ENCODE data around the gene ROM1. TPM values are rescaled to one million over a fixed set of nuclear protein-coding genes. Genes with fewer than 3 reads are reported as not detected.
"Not testable (repeated sequence)": the region's sequence is repeated elsewhere in the genome, so short reads cannot be mapped to it uniquely, and the experiment has no call there.

Gene ROM1
- polyA plus RNA-seq (2012; ENCODE audit: missing spikeins) = 2.0 TPM

DNA sequence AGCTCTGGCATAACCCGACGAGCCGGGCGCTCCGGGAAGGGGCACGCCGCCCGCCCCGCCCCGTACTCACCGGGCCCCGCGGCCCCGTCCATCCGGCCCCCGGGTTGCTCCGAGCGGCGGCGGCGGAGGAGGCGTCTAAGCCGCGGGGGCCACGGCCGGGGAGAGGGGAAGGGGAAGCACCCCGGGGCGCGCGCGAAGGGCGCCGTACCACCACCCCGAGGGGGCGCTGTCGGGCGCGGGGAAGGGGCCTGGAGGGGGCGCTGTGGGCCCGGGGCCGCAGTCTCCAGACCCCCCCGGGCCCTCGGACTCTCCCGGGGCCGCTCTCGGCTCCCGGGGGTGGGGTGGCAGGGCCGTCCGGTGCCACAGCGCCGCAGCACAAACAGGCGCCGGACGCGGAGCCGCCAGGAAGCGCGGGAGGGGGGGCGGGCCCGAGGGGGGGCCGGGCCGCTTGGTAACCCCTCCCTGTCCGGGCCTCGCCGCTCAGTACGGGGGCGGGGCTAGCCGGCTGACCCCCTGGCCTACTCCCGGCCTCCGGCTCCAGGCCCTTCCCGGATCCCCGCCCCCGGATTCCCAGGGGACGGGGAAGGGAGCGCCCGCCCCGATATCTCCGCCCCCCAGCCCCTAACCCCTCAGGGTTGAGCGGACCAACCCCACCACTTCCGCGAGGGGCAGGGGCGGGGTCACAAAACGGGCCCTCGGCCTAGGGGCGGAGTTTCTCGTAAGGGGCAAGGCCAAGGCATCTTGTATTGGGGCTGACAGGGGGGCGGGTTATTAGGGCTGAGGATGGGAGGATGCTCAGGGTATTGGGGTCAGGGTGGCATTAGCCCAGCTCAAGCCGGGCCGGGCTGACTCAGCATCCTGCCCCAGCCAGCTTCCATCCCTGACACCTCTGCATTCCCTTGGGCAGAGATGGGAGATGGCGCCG is at the start of gene ROM1, which contains the start of gene EML3:
Gene ROM1, plus strand, starts transcription at position 892 of the 925 bp plus-strand sequence. Its CDS starts 25 bp downstream, at position 917.
Gene EML3, minus strand, starts transcription at position 410 of the 925 bp plus-strand sequence. Its CDS starts 318 bp downstream, at position 92.
- DNase-seq (ENCODE audit: insufficient read length) (peak; percentile 96), FAIRE-seq (peak; percentile 100)
- TF ChIP-seq POLR2A (IDR thresholded peaks at IDR 0.05; ENCODE audit: low read depth, low read length) (peak; percentile 22; the same call in 1 of the 2 replicates), POLR2AphosphoS5 (IDR thresholded peaks at IDR 0.05; ENCODE audit: low read depth, low read length) (no peak)

DNA sequence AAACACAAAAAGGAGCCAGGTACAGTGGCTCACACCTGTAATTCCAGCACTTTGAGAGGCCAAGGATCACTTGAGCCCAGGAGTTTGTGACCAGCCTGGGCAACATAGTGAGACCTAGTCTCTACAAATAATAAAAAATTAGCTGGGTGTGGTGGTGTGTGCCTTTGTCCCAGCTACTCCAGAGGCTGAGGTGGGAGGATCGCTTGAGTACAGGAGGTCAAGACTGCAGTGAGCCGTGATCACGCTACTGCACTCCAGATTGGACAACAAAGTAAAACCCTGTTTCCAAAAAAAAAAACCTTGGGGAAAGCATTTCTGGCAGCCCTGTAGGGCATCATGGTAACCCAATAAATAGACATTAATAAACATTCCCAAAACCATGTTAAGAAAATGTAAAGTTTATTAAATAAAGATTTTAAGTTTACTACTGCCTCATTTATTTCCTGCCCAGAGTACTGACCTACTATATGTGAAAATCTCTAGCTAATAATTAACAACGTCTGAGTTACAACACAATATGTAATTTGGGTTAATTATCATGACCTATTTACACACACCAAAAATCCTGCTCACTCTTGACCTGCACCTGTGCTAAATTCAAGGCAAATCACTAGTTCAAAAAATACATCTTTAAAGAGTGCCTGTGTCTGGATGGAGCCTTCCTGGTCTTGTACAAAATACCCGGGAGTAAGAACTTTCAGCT is 47.8 kb upstream of the ROM1 start:
- DNase-seq (ENCODE audit: insufficient read length) = no peak
- TF ChIP-seq TAF1 (IDR thresholded peaks at IDR 0.05; ENCODE audit: borderline replicate concordance, low read depth, low read length) (no peak), POLR2AphosphoS5 (IDR thresholded peaks at IDR 0.05; ENCODE audit: low read depth, low read length) (no peak), POLR2A (IDR thresholded peaks at IDR 0.05; ENCODE audit: low read depth, low read length) (no peak)
- no peak for FAIRE-seq

- FAIRE-seq (no peak), DNase-seq (ENCODE audit: insufficient read length) (no peak)
- TF ChIP-seq POLR2A (IDR thresholded peaks at IDR 0.05; ENCODE audit: low read depth, low read length) (no peak), POLR2AphosphoS5 (IDR thresholded peaks at IDR 0.05; ENCODE audit: low read depth, low read length) (no peak), TAF1 (IDR thresholded peaks at IDR 0.05; ENCODE audit: borderline replicate concordance, low read depth, low read length) (no peak)
Observed at GRCh38 chr11:62566247-62566646, 46.8 kb upstream of the ROM1 start.

DNA sequence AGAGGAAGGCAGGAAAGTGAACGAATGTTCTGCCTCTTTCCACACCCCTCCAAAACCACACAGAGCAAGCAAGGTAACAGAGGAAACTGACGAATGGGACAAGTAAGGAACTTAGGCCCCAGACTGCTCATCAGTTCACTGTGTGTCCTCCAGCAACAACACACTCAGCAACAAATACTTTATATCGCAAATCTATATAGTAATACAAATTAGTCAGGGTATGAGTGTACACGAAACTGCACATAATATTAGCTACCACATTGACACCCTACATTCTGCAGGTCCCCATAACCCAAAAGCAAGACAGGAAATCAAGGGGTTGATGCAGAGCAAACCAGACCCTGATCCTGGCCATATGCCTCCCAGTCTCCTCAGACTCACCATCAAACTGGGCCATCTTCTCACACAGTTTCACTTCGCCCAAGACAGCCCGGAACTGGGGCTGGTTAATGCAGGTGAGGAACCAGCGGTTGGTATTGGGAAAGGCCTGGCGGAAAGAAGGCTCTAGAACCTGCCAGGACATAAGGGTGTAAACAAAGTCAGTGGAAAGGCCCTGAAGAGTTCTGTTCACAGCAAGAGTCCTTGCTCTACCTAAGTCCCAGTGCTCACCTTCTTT is 45.9 kb upstream of the ROM1 start:
- FAIRE-seq (no peak), DNase-seq (ENCODE audit: insufficient read length) (no peak)
- no peak for TF ChIP-seq TAF1 (IDR thresholded peaks at IDR 0.05; ENCODE audit: borderline replicate concordance, low read depth, low read length)
- TF ChIP-seq POLR2A (IDR thresholded peaks at IDR 0.05; ENCODE audit: low read depth, low read length) = no peak
- 0 out of 2 replicates have a peak, but pooled peaks have one; percentile 18 for TF ChIP-seq POLR2AphosphoS5 (IDR thresholded peaks at IDR 0.05; ENCODE audit: low read depth, low read length)

DNA sequence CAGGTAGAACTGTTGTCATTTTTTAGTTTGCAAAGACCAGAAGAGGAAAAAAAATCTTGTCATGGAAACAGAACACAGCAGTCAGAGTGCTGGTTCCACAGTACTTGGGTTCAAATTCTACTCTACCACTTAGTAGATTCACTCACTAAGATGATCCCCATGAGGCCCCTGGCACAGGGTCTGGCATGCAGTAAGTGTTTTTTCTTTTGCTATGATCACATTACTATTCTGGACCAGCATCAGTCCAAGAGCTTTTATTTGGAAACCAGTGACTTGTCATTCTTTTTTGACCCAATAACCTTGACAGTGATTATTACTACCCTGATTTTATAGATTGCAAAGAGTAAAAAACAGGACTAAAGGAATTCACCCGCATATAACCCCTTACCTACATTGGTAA is 43.4 kb upstream of the ROM1 start:
- DNase-seq (ENCODE audit: insufficient read length) = no peak
- TF ChIP-seq POLR2A (IDR thresholded peaks at IDR 0.05; ENCODE audit: low read depth, low read length) (no peak), TAF1 (IDR thresholded peaks at IDR 0.05; ENCODE audit: borderline replicate concordance, low read depth, low read length) (no peak), POLR2AphosphoS5 (IDR thresholded peaks at IDR 0.05; ENCODE audit: low read depth, low read length) (no peak)
- FAIRE-seq = no peak

- peak; percentile 53 for FAIRE-seq
Observed at GRCh38 chr11:62570903-62571302, 42.2 kb upstream of the ROM1 start.

GRCh38 chr11:62571493-62571892 is 41.6 kb upstream of the ROM1 start:
- FAIRE-seq; DNase-seq (ENCODE audit: insufficient read length): not testable (repeated sequence)

More at GRCh38 chr11:62570903-62571302, 42.2 kb upstream of the ROM1 start:
- DNase-seq (ENCODE audit: insufficient read length) = not testable (repeated sequence)

GRCh38 chr11:62572431-62572830 is 40.6 kb upstream of the ROM1 start:
- TF ChIP-seq TAF1 (IDR thresholded peaks at IDR 0.05; ENCODE audit: borderline replicate concordance, low read depth, low read length) (no peak), POLR2A (IDR thresholded peaks at IDR 0.05; ENCODE audit: low read depth, low read length) (no peak), POLR2AphosphoS5 (IDR thresholded peaks at IDR 0.05; ENCODE audit: low read depth, low read length) (no peak)
- DNase-seq (ENCODE audit: insufficient read length) = no peak
- FAIRE-seq = no peak

DNA sequence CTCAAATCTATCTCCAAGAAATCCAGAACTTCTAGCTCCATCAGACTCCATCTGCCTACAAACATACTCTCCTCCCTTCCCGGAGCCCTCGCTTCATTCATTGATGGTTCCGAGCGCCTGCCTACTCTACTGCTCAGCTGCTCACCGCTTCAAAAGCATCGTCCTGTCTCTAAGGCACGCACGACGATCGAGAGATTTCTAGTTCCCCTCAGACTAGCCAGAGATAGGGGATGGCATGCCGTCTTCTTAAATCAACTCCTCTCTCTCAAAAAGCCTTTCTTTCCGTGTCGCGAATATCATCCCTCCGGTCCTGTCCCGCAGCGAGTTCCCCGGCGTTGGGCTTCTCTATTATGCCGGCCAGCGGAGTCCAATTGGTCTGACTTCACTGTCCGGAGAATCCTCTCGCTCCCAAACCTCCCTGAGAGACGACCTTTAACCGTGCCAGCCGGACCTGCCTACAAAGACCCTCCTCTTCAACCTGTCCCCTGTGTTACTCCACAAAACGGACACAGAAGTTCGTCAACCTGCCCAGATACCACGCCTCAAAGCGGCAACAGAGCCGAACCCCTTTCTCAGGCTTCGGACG is 40.0 kb upstream of the ROM1 start:
- no peak for DNase-seq (ENCODE audit: insufficient read length)

GRCh38 chr11:62573592-62574362 is 39.3 kb upstream of the ROM1 start, which contains the start of gene EEF1G:
Gene EEF1G, minus strand, starts transcription at chr11:62573891. Its CDS starts 49 bp downstream, at chr11:62573842.
- DNase-seq (ENCODE audit: insufficient read length) (peak; percentile 97), FAIRE-seq (peak; percentile 99)
- TF ChIP-seq TAF1 (IDR thresholded peaks at IDR 0.05; ENCODE audit: borderline replicate concordance, low read depth, low read length) = peak; percentile 99
- TF ChIP-seq POLR2A (IDR thresholded peaks at IDR 0.05; ENCODE audit: low read depth, low read length) = peak; percentile 91
- TF ChIP-seq POLR2AphosphoS5 (IDR thresholded peaks at IDR 0.05; ENCODE audit: low read depth, low read length) = peak; percentile 87

More for the DNA sequence above, 40.0 kb upstream of the ROM1 start:
- no peak for TF ChIP-seq TAF1 (IDR thresholded peaks at IDR 0.05; ENCODE audit: borderline replicate concordance, low read depth, low read length)
- no peak; the same call in 1 of the 2 replicates for TF ChIP-seq POLR2AphosphoS5 (IDR thresholded peaks at IDR 0.05; ENCODE audit: low read depth, low read length)
- no peak for TF ChIP-seq POLR2A (IDR thresholded peaks at IDR 0.05; ENCODE audit: low read depth, low read length)
- FAIRE-seq = peak; percentile 36

All from GM12892 (cell line).